Measurements from ENCODE around the gene PRKCE. TPM values are rescaled to one million over a fixed set of nuclear protein-coding genes. Genes with fewer than 3 reads are reported as not detected.
A peak's percentile ranks its signal among the peaks of the same experiment; 100 is the strongest.

PRKCE gene
- polyA plus RNA-seq, 1 of the 3 experiments (the other 2 are of a cell fraction): 16.3 TPM

DNA sequence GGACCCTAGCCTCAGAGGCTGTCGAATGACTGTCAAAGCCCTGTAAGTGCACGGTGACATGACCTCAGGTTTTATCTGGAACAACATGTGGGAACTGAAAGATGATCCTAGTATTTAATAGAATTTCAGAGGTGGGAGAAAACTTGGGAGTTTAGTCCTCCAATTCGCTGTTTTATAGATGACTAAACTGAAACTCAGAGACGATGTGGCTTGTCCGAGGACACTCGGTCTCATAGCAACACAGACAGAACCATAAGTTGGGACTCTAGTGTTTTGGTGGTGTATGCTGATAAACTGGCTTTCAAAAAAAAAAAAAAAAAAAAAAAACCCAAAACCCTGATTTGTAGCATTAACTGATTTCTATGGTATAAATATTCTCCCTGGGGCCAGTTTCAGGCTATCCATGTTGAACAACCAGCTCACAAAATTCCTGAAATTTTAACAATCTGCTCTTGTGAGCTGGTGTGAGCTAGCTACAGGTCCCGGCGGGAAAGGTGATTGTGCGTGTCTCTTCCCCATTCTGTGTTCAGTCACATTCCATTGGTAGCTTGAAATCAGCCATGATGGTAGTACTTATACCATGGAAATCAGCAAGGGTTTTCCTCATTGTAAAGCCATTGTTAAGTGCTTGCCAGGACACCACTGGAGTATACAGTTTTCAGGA lies 450.2 kb downstream of the PRKCE start:
- Histone ChIP-seq H3F3A (replicated peaks; ENCODE audit: insufficient read depth) (peaks cover 22% of the 10 kb centered on the region), H3K4me3 (ENCODE audit: low read depth in 2 of 2, low read length in 1 of 2) (no peak overlapping the region), H3K4me1 (ENCODE audit: control insufficient read depth in 1 of 2, insufficient read depth in 2 of 2, low read depth in 1 of 2, low read length in 1 of 2) (peaks cover 0 to 16% of the 10 kb centered on the region in 2 experiments; a peak in 1 of 4 replicates), H3K9me2 (no peaks in the 10 kb centered on the region), H4K20me1 (ENCODE audit: insufficient read depth) (no peaks in the 10 kb centered on the region), H3K27me3 (ENCODE audit: insufficient read depth) (no peaks in the 10 kb centered on the region), H3K27ac (ENCODE audit: low read depth in 2 of 2, low read length in 1 of 2) (peak overlapping the region in 1 of 2 experiments; percentile 7; a peak in 1 of 4 replicates), H3K79me2 (ENCODE audit: insufficient read depth) (peaks cover 13% of the 10 kb centered on the region; the same call in 1 of the 2 replicates), H2AFZ (ENCODE audit: low read depth) (no peak overlapping the region), H3K9me3 (peaks cover 20% of the 10 kb centered on the region), H3K9ac (no peak overlapping the region), H3K4me2 (no peak overlapping the region), H3K36me3 (replicated peaks in 1 of 2; ENCODE audit: control insufficient read depth in 1 of 2, insufficient read depth in 2 of 2, low read length in 1 of 2) (peaks cover 12 to 50% of the 10 kb centered on the region in 2 experiments)
- CTCF ChIA-PET: interaction anchor here (1.0 kb wide), 1 partner anchor 38 kb away, joined by 3 read pairs; no protein-coding TSS in a partner anchor
- POLR2A ChIA-PET: no interaction called here
- no peak for DNase-seq
- no peak for TF ChIP-seq MEF2A (IDR thresholded peaks at IDR 0.05; ENCODE audit: borderline replicate concordance, low read depth)
- TF ChIP-seq TAF1 (IDR thresholded peaks at IDR 0.05; ENCODE audit: borderline replicate concordance, low read depth, low read length): no peak
- no peak for TF ChIP-seq SIN3A (IDR thresholded peaks at IDR 0.05; ENCODE audit: borderline replicate concordance, low read depth, low read length)
- TF ChIP-seq GATA2 (CRISPR knock-in tag; IDR thresholded peaks at IDR 0.05): no peak
- TF ChIP-seq FOSL2 (IDR thresholded peaks at IDR 0.05; ENCODE audit: borderline replicate concordance, low read depth): no peak
- TF ChIP-seq TEAD4 (IDR thresholded peaks at IDR 0.05; ENCODE audit: borderline replicate concordance, insufficient read depth): no peak
- no peak for TF ChIP-seq EZH2phosphoT487 (IDR thresholded peaks at IDR 0.05; ENCODE audit: borderline replicate concordance, low read depth)
- TF ChIP-seq NFIC (IDR thresholded peaks at IDR 0.05; ENCODE audit: borderline replicate concordance): no peak
- no peak for TF ChIP-seq MAX (IDR thresholded peaks at IDR 0.05; ENCODE audit: low read depth)
- TF ChIP-seq IRF3 (IDR thresholded peaks at IDR 0.05; ENCODE audit: low read depth, low read length): no peak
- TF ChIP-seq, protein P1, sequence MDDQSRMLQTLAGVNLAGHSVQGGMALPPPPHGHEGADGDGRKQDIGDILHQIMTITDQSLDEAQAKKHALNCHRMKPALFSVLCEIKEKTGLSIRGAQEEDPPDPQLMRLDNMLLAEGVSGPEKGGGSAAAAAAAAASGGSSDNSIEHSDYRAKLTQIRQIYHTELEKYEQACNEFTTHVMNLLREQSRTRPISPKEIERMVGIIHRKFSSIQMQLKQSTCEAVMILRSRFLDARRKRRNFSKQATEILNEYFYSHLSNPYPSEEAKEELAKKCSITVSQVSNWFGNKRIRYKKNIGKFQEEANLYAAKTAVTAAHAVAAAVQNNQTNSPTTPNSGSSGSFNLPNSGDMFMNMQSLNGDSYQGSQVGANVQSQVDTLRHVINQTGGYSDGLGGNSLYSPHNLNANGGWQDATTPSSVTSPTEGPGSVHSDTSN (IDR thresholded peaks at IDR 0.05): no peak
- TF ChIP-seq MXI1 (IDR thresholded peaks at IDR 0.05; ENCODE audit: low read depth, low read length): no peak
- TF ChIP-seq RXRA (IDR thresholded peaks at IDR 0.05; ENCODE audit: borderline replicate concordance, low read depth): no peak
- WGBS (ENCODE audit: low lambda C conversion rate): 81% methylated on average over 9 of the region's 9 CpGs

GRCh38 chr2:46106690-46107089 lies 455.2 kb downstream of the PRKCE start:
- CTCF ChIA-PET: interaction anchor here (1.4 kb wide), 1 partner anchor 11 kb away, joined by 4 read pairs; no protein-coding TSS in a partner anchor
- Histone ChIP-seq H3K4me3 (ENCODE audit: low read depth in 2 of 2, low read length in 1 of 2) (no peak overlapping the region), H2AFZ (ENCODE audit: low read depth) (no peak overlapping the region), H3K27me3 (ENCODE audit: insufficient read depth) (no peaks in the 10 kb centered on the region), H3K79me2 (ENCODE audit: insufficient read depth) (peaks cover 17% of the 10 kb centered on the region; the same call in 1 of the 2 replicates), H3K9me2 (no peaks in the 10 kb centered on the region), H4K20me1 (ENCODE audit: insufficient read depth) (no peaks in the 10 kb centered on the region), H3K9ac (no peak overlapping the region), H3K4me2 (no peak overlapping the region), H3K27ac (ENCODE audit: low read depth in 2 of 2, low read length in 1 of 2) (no peak overlapping the region), H3K36me3 (replicated peaks in 1 of 2; ENCODE audit: control insufficient read depth in 1 of 2, insufficient read depth in 2 of 2, low read length in 1 of 2) (peaks cover 9 to 63% of the 10 kb centered on the region in 2 experiments), H3F3A (replicated peaks; ENCODE audit: insufficient read depth) (no peaks in the 10 kb centered on the region), H3K9me3 (peaks cover 20% of the 10 kb centered on the region), H3K4me1 (ENCODE audit: control insufficient read depth in 1 of 2, insufficient read depth in 2 of 2, low read depth in 1 of 2, low read length in 1 of 2) (no peaks in the 10 kb centered on the region)
- DNase-seq: no peak
- 98% methylated on average over 2 of the region's 2 CpGs for WGBS (ENCODE audit: low lambda C conversion rate)
- POLR2A ChIA-PET: interaction anchor here (0.6 kb wide), 1 partner anchor 146 kb away, joined by 3 read pairs; no protein-coding TSS in a partner anchor
- no peak for TF ChIP-seq ZBTB33 (IDR thresholded peaks at IDR 0.05; ENCODE audit: borderline replicate concordance, low read depth)
- no peak for TF ChIP-seq NRF1 (IDR thresholded peaks at IDR 0.05; ENCODE audit: low read depth, low read length)
- TF ChIP-seq RAD21 (IDR thresholded peaks at IDR 0.05; ENCODE audit: low read length): no peak
- no peak for TF ChIP-seq USF1 (IDR thresholded peaks at IDR 0.05; ENCODE audit: borderline replicate concordance, low read depth)
- TF ChIP-seq RXRA (IDR thresholded peaks at IDR 0.05; ENCODE audit: borderline replicate concordance, low read depth): no peak
- no peak for TF ChIP-seq JUND (IDR thresholded peaks at IDR 0.05)
- TF ChIP-seq EP300 (IDR thresholded peaks at IDR 0.05; ENCODE audit: borderline replicate concordance in 1 of 2, low read depth in 1 of 2, low read length in 1 of 2): no peak
- TF ChIP-seq CHD2 (IDR thresholded peaks at IDR 0.05; ENCODE audit: low read length, partially characterized antibody): no peak

All from SK-N-SH (cell line).